Type B pancreatic cell (in vitro differentiated cells): Measurements from ENCODE around the gene MZT2A. TPM values are rescaled to one million over a fixed set of nuclear protein-coding genes. Genes with fewer than 3 reads are reported as not detected.
"Not testable (repeated sequence)": the region's sequence is repeated elsewhere in the genome, so short reads cannot be mapped to it uniquely, and the experiment has no call there.

Source experiments
- DNase-seq: peaks from one replicate; pipeline ENCODE4 v3.0.0; 2021; ENCODE audit warnings: mixed read lengths; ENCODE audit not compliant: unreplicated experiment; ENCODE audit errors: extremely low spot score
- H3K27ac Mint-ChIP-seq: 2 replicates; pipeline ENCODE4 v1.8.0; 2021; ENCODE audit warnings: mild to moderate bottlenecking, mixed read lengths
- H3K27me3 Mint-ChIP-seq: 2 replicates; pipeline ENCODE4 v1.8.0; 2021; ENCODE audit warnings: mixed read lengths
- H3K36me3 Mint-ChIP-seq: 2 replicates; pipeline ENCODE4 v1.8.0; 2021; ENCODE audit warnings: mixed read lengths
- H3K4me1 Mint-ChIP-seq: one replicate; pipeline ENCODE4 v1.8.0; 2021; ENCODE audit warnings: mixed read lengths; ENCODE audit not compliant: unreplicated experiment
- H3K4me3 Mint-ChIP-seq: 2 replicates; pipeline ENCODE4 v1.8.0; 2021; ENCODE audit warnings: mild to moderate bottlenecking, mixed read lengths
- H3K9me3 Mint-ChIP-seq: 2 replicates; pipeline ENCODE4 v1.8.0; 2021; ENCODE audit warnings: mixed read lengths
- CTCF ChIP-seq: fragments of 200-600 bp; sonication (generic); conservative IDR thresholded peaks from 2 replicates; pipeline ENCODE4 v1.5.0; 2021; ENCODE audit warnings: antibody characterized with exemption, mild to moderate bottlenecking
- long read RNA-seq: library from polyadenylated mRNA; unstranded; transcript quantifications from one replicate; pipeline ENCODE4 v2.0.0, GENCODE V29; 2020
- total RNA-seq: library from RNA; stranded (reverse); gene quantifications from 2 replicates; pipeline ENCODE4 v1.2.1, GENCODE V29; 2021; ENCODE audit warnings: low replicate concordance

MZT2A gene, protein sequence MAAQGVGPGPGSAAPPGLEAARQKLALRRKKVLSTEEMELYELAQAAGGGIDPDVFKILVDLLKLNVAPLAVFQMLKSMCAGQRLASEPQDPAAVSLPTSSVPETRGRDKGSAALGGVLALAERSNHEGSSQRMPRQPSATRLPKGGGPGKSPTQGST
- total RNA-seq = 94.9 and 117 TPM in 2 replicates
- long read RNA-seq, partial matches to known transcripts = 1 of 3 reads
- long read RNA-seq, other reads (novel, unspliced or antisense) = 1 of 3 reads

GRCh38 chr2:131492015-131492417 lies at the start of gene MZT2A:
TSS of gene MZT2A (minus strand) at chr2:131492397. CDS start at chr2:131492376, 21 bp downstream.
- DNase-seq = peak; percentile 91
- Mint-ChIP-seq H3K27ac (peak within 1 kb of the TSS; percentile 98), H3K4me3 (peak within 1 kb of the TSS; percentile 98)
- H3K27me3 Mint-ChIP-seq, H3K4me1 Mint-ChIP-seq, H3K36me3 Mint-ChIP-seq, H3K9me3 Mint-ChIP-seq: not testable (repeated sequence)

GRCh38 chr2:131538856-131539255 lies 46.7 kb upstream of the MZT2A start:
- H3K9me3 Mint-ChIP-seq, H3K36me3 Mint-ChIP-seq, DNase-seq, H3K4me3 Mint-ChIP-seq, H3K4me1 Mint-ChIP-seq, H3K27ac Mint-ChIP-seq: not testable (repeated sequence)
- H3K27me3 Mint-ChIP-seq = peaks cover 18% of the 10 kb centered on the region

- not testable (repeated sequence) for H3K27ac Mint-ChIP-seq, H3K4me1 Mint-ChIP-seq, H3K9me3 Mint-ChIP-seq, H3K36me3 Mint-ChIP-seq, H3K4me3 Mint-ChIP-seq, DNase-seq
- H3K27me3 Mint-ChIP-seq = peaks cover 12% of the 10 kb centered on the region
Observed at GRCh38 chr2:131536841-131537240, 44.6 kb upstream of the MZT2A start.

DNA sequence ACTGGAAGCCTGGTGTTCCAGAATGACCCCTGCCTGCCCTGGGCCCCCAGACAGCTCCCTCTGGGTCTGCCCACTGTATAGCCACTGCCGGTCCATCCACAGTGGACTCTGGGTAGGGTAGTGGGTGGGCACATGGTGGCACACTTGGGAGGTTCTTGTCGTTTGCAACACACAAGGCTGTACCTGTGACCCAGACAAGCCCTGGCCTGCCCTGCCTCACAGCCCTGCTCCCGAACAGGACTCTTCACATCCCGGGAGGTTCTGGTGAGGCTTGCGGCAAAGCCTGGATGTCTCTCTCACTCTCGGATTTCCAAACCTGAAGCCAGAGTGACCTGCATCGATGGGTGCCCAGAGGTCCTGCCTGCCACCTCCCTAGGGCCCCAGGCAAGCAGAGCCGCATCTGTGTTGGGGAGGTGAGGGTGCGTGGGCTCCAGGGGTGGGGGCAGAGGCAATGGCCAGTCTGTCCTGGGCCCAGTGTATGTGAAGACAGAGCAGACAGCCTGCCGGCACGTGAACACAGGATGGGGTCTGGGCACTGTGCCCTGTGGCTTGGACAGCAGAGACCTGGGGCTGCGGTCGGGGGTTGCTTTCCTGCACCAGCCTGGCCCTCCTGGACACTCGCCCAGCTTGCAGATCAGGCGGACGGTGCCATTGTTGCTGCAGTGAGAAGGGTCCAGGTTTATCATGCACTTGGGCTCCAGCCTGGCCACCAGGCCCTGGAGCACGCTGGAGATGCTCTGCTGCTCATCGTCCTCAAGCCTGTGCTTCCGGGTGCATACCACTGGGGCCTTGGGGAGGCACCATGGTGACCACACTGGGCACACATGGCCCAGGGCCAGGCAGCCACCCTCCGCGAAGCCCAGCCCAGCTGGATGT lies 44.0 kb upstream of the MZT2A start:
- not testable (repeated sequence) for H3K27ac Mint-ChIP-seq, H3K4me3 Mint-ChIP-seq, H3K36me3 Mint-ChIP-seq, H3K9me3 Mint-ChIP-seq, H3K27me3 Mint-ChIP-seq, DNase-seq, H3K4me1 Mint-ChIP-seq

DNA sequence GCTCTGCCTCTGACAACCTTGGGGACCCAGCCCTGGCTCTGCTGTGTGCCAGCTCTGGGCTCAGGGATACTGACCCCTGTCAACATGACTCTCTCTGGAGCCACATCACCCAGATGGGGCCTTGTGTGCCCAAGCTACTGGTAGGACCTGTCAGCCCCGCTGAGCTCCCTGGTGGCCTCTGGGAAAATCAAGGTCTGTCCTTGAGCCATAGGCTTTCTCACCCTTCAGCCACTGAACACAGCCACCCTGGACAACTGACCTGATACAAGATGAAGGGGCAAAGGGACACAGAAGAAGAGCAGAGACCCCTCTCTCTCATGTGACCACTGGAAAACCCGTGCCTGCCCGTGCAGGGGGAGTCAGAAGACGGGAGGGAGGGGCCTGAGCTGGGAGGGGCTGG lies 43.3 kb upstream of the MZT2A start:
- no peak overlapping the region for H3K4me3 Mint-ChIP-seq
- no peaks in the 10 kb centered on the region for H3K36me3 Mint-ChIP-seq
- no peak for TF ChIP-seq CTCF
- no peak overlapping the region for H3K27ac Mint-ChIP-seq
- no peaks in the 10 kb centered on the region for H3K9me3 Mint-ChIP-seq
- peaks cover 2% of the 10 kb centered on the region for H3K27me3 Mint-ChIP-seq
- DNase-seq = no peak
- H3K4me1 Mint-ChIP-seq = no peaks in the 10 kb centered on the region

DNA sequence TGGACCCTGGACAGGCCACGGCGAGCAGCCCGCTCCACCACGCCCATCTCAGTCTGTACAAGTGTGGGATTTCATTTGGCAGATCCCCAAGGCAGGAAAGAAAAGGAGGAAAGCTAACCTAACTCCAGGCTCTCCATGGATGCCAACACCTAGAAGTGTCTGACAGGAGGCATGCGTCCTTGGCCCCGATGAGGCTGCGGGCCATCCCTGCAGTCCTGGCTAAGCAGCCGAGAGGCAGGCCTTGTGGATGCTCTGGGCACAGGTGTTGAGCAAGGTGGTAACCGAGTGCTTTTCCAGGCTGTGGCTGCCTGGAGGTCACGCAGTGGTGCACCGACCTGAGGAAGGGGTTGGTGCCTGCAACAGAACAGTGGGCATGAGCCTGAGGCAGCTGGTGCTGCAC lies 42.8 kb upstream of the MZT2A start:
- H3K27ac Mint-ChIP-seq, H3K36me3 Mint-ChIP-seq, DNase-seq, H3K9me3 Mint-ChIP-seq, H3K4me3 Mint-ChIP-seq, H3K27me3 Mint-ChIP-seq, H3K4me1 Mint-ChIP-seq: not testable (repeated sequence)

- H3K27me3 Mint-ChIP-seq, H3K4me1 Mint-ChIP-seq, H3K36me3 Mint-ChIP-seq, H3K27ac Mint-ChIP-seq, H3K9me3 Mint-ChIP-seq, DNase-seq, H3K4me3 Mint-ChIP-seq: not testable (repeated sequence)
Observed at GRCh38 chr2:131534317-131534672, 42.1 kb upstream of the MZT2A start.

- not testable (repeated sequence) for DNase-seq, H3K36me3 Mint-ChIP-seq, H3K9me3 Mint-ChIP-seq, H3K27me3 Mint-ChIP-seq, H3K4me1 Mint-ChIP-seq, H3K4me3 Mint-ChIP-seq, H3K27ac Mint-ChIP-seq
Observed at GRCh38 chr2:131533609-131534316, 41.6 kb upstream of the MZT2A start.

GRCh38 chr2:131532723-131533608 lies 40.8 kb upstream of the MZT2A start:
- H3K9me3 Mint-ChIP-seq = not testable (repeated sequence)

GRCh38 chr2:131531547-131532185 lies 39.5 kb upstream of the MZT2A start:
- not testable (repeated sequence) for H3K9me3 Mint-ChIP-seq, DNase-seq, H3K27me3 Mint-ChIP-seq, H3K27ac Mint-ChIP-seq, H3K4me1 Mint-ChIP-seq, H3K36me3 Mint-ChIP-seq, H3K4me3 Mint-ChIP-seq

More at GRCh38 chr2:131532723-131533608, 40.8 kb upstream of the MZT2A start:
- not testable (repeated sequence) for H3K4me3 Mint-ChIP-seq, H3K27ac Mint-ChIP-seq, H3K27me3 Mint-ChIP-seq, DNase-seq, H3K4me1 Mint-ChIP-seq, H3K36me3 Mint-ChIP-seq

GRCh38 chr2:131530626-131531344 lies 38.6 kb upstream of the MZT2A start:
- not testable (repeated sequence) for H3K4me1 Mint-ChIP-seq

More at GRCh38 chr2:131530626-131531344, 38.6 kb upstream of the MZT2A start:
- H3K27ac Mint-ChIP-seq, H3K4me3 Mint-ChIP-seq, DNase-seq, H3K27me3 Mint-ChIP-seq, H3K9me3 Mint-ChIP-seq, H3K36me3 Mint-ChIP-seq: not testable (repeated sequence)
